ENCODE measurements around the gene TIMM17A. TPM values are rescaled to one million over a fixed set of nuclear protein-coding genes. Genes with fewer than 3 reads are reported as not detected.

Gene TIMM17A
- total and polyA plus RNA-seq, 2 donors (not counting 1 experiment from before 2014, with no cell fraction given): 47.7 to 103 TPM

GRCh38 chr1:201982623-201983379 is 27.5 kb downstream of the TIMM17A start, which contains the start of gene RNPEP:
RNPEP (plus strand) TSS chr1:201982648; CDS start chr1:201982667, 19 bp downstream.
- Histone ChIP-seq H3K4me1 (ENCODE audit: control insufficient read depth, extremely low read depth, insufficient read depth, low read length) (no peaks in the 10 kb centered on the region), H3K36me3 (ENCODE audit: control insufficient read depth, insufficient read depth, low read length) (no peaks in the 10 kb centered on the region)
- DNase-seq (ENCODE audit: low read depth in 2 of 2): peak; percentile 75 to 83

GRCh38 chr1:201983380-201983805 is 28.1 kb downstream of the TIMM17A start:
- peak overlapping the region; percentile 97 for H2AFZ ChIP-seq (ENCODE audit: low read length)
- TF ChIP-seq EZH2 (IDR thresholded peaks at IDR 0.05; ENCODE audit: low read length, missing control alignments) (no peak), CTCF (conservative IDR thresholded peaks at IDR 0.05 in 1 of 2, IDR thresholded peaks at IDR 0.05 in 1 of 2; ENCODE audit: low read depth in 1 of 2, low read length in 2 of 2) (no peak)
- H3K27ac ChIP-seq (ENCODE audit: insufficient read depth, low read length): peak overlapping the region; percentile 74
- DNase-seq (ENCODE audit: low read depth in 2 of 2): no peak
- H3K4me2 ChIP-seq (ENCODE audit: extremely low read depth, insufficient read depth, low read length): peak overlapping the region; percentile 84
- no peaks in the 10 kb centered on the region for H3K27me3 ChIP-seq (ENCODE audit: control insufficient read depth, insufficient read depth, low read length)
- H4K20me1 ChIP-seq (ENCODE audit: control insufficient read depth, extremely low read depth, insufficient read depth, low read length): no peaks in the 10 kb centered on the region
- H3K9ac ChIP-seq (ENCODE audit: insufficient read depth, low read length): peak overlapping the region; percentile 83
- peaks cover 31% of the 10 kb centered on the region for H3K79me2 ChIP-seq (ENCODE audit: control insufficient read depth, insufficient read depth, low read length)
- H3K4me3 ChIP-seq (replicated peaks in 1 of 4; ENCODE audit: control extremely low read depth in 1 of 4, insufficient read depth in 1 of 4, low read depth in 3 of 4, low read length in 4 of 4): peak overlapping the region; percentile 92 to 95 (median 94)
- H3K9me3 ChIP-seq (ENCODE audit: control insufficient read depth, insufficient read depth, low read depth, low read length): no peaks in the 10 kb centered on the region
- no peaks in the 10 kb centered on the region for H3K36me3 ChIP-seq (ENCODE audit: control insufficient read depth, insufficient read depth, low read length)
- H3K4me1 ChIP-seq (ENCODE audit: control insufficient read depth, extremely low read depth, insufficient read depth, low read length): no peaks in the 10 kb centered on the region

More at GRCh38 chr1:201982623-201983379, 27.5 kb downstream of the TIMM17A start, which contains the start of gene RNPEP:
- no peaks in the 10 kb centered on the region for H3K9me3 ChIP-seq (ENCODE audit: control insufficient read depth, insufficient read depth, low read depth, low read length)
- no peaks in the 10 kb centered on the region for H3K27me3 ChIP-seq (ENCODE audit: control insufficient read depth, insufficient read depth, low read length)
- peak within 1 kb of the TSS; percentile 97 for H2AFZ ChIP-seq (ENCODE audit: low read length)
- H4K20me1 ChIP-seq (ENCODE audit: control insufficient read depth, extremely low read depth, insufficient read depth, low read length): no peaks in the 10 kb centered on the region
- peak within 1 kb of the TSS; percentile 92 to 95 (median 94) for H3K4me3 ChIP-seq (replicated peaks in 1 of 4; ENCODE audit: control extremely low read depth in 1 of 4, insufficient read depth in 1 of 4, low read depth in 3 of 4, low read length in 4 of 4)
- peak within 1 kb of the TSS; percentile 83 for H3K9ac ChIP-seq (ENCODE audit: insufficient read depth, low read length)
- peaks cover 31% of the 10 kb centered on the region for H3K79me2 ChIP-seq (ENCODE audit: control insufficient read depth, insufficient read depth, low read length)
- H3K4me2 ChIP-seq (ENCODE audit: extremely low read depth, insufficient read depth, low read length): peak within 1 kb of the TSS; percentile 91
- TF ChIP-seq EZH2 (IDR thresholded peaks at IDR 0.05; ENCODE audit: low read length, missing control alignments) (no peak), CTCF (conservative IDR thresholded peaks at IDR 0.05 in 1 of 2, IDR thresholded peaks at IDR 0.05 in 1 of 2; ENCODE audit: low read depth in 1 of 2, low read length in 2 of 2) (peak in 1 of 2 donors; percentile 16)
- H3K27ac ChIP-seq (ENCODE audit: insufficient read depth, low read length): peak within 1 kb of the TSS; percentile 74

GRCh38 chr1:201984446-201984845 is 29.1 kb downstream of the TIMM17A start:
- H3K4me3 ChIP-seq (replicated peaks in 1 of 4; ENCODE audit: control extremely low read depth in 1 of 4, insufficient read depth in 1 of 4, low read depth in 3 of 4, low read length in 4 of 4): peak overlapping the region in 1 of 4 experiments; percentile 94
- H3K79me2 ChIP-seq (ENCODE audit: control insufficient read depth, insufficient read depth, low read length): peaks cover 31% of the 10 kb centered on the region

More at GRCh38 chr1:201984446-201984845, 29.1 kb downstream of the TIMM17A start:
- no peak overlapping the region for H3K4me2 ChIP-seq (ENCODE audit: extremely low read depth, insufficient read depth, low read length)
- H3K4me1 ChIP-seq (ENCODE audit: control insufficient read depth, extremely low read depth, insufficient read depth, low read length): no peaks in the 10 kb centered on the region
- H3K36me3 ChIP-seq (ENCODE audit: control insufficient read depth, insufficient read depth, low read length): peaks cover 2% of the 10 kb centered on the region
- no peaks in the 10 kb centered on the region for H4K20me1 ChIP-seq (ENCODE audit: control insufficient read depth, extremely low read depth, insufficient read depth, low read length)
- no peak overlapping the region for H3K9ac ChIP-seq (ENCODE audit: insufficient read depth, low read length)
- DNase-seq (ENCODE audit: low read depth in 2 of 2): no peak
- TF ChIP-seq EZH2 (IDR thresholded peaks at IDR 0.05; ENCODE audit: low read length, missing control alignments): no peak
- TF ChIP-seq CTCF (conservative IDR thresholded peaks at IDR 0.05 in 1 of 2, IDR thresholded peaks at IDR 0.05 in 1 of 2; ENCODE audit: low read depth in 1 of 2, low read length in 2 of 2): no peak
- H2AFZ ChIP-seq (ENCODE audit: low read length): no peak overlapping the region
- no peaks in the 10 kb centered on the region for H3K9me3 ChIP-seq (ENCODE audit: control insufficient read depth, insufficient read depth, low read depth, low read length)
- no peak overlapping the region for H3K27ac ChIP-seq (ENCODE audit: insufficient read depth, low read length)
- no peaks in the 10 kb centered on the region for H3K27me3 ChIP-seq (ENCODE audit: control insufficient read depth, insufficient read depth, low read length)

Measured in fibroblast of lung (primary cell).